Endothelial cell of umbilical vein (primary cell): Measurements from ENCODE around the gene DCK.

Experiments
- EZH2 ChIP-seq: IDR thresholded peaks from 2 replicates; pipeline ENCODE4 v1.6.1; 2012; ENCODE audit warnings: borderline replicate concordance, low read depth, mild to moderate bottlenecking, moderate library complexity, low read length, inconsistent platforms; ENCODE audit not compliant: severe bottlenecking
- FOS ChIP-seq: IDR thresholded peaks from 2 replicates; pipeline ENCODE4 v1.6.1; 2011; ENCODE audit warnings: mild to moderate bottlenecking, low read length, moderate library complexity, borderline replicate concordance; ENCODE audit not compliant: insufficient read depth
- GATA2 ChIP-seq: IDR thresholded peaks from 2 replicates; pipeline ENCODE4 v1.7.0; 2011; ENCODE audit warnings: low read depth, mild to moderate bottlenecking, moderate library complexity, mixed read lengths, low read length; ENCODE audit not compliant: insufficient read length, insufficient read depth
- POLR2A ChIP-seq: IDR thresholded peaks from 2 replicates; pipeline ENCODE4 v1.6.1; 2012; ENCODE audit warnings: low read depth, mild to moderate bottlenecking, control low read depth, low read length
- POLR2AphosphoS5 ChIP-seq: IDR thresholded peaks from 2 replicates; pipeline ENCODE4 v1.6.1; 2012; ENCODE audit warnings: low read depth, mild to moderate bottlenecking, control low read depth, low read length, moderate library complexity; ENCODE audit not compliant: insufficient read depth
- TF ChIP-seq, protein P1 (sequence below), 2 donors: IDR thresholded peaks; 1 replicate in 1 of 2; 2 replicates in 1 of 2; pipeline ENCODE4 v1.5.1; 2011; ENCODE audit warnings: low read length in 2 of 2, mild to moderate bottlenecking in 2 of 2, moderate library complexity in 2 of 2, control low read depth in 1 of 2, inconsistent platforms in 1 of 2, low read depth in 1 of 2; ENCODE audit not compliant: insufficient read depth in 1 of 2; ENCODE audit errors: extremely low read depth in 1 of 2
- TF ChIP-seq, protein P2 (sequence below): IDR thresholded peaks from 2 replicates; pipeline ENCODE4 v1.6.1; 2011; ENCODE audit not compliant: insufficient read depth, insufficient read length

DNA sequence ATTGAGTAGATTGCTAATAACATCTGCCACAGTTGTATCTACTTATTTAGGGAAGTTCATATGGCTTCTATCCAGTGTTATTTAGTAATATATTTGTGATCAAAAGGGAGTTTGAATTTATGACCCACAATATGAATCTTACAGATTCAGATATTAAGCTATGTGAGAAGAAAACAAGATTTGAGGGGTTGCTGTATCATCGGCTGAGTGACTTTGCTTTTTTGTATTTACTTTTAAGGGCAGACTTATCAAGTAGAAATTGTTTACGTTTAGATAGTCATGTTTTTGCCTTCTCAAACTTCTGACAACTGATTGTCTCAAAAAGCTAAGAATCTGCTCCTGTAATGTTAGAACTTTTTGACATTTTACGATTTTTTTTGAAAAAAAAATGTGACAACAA lies 17.2 kb upstream of the DCK start:
- TF ChIP-seq, protein P1, sequence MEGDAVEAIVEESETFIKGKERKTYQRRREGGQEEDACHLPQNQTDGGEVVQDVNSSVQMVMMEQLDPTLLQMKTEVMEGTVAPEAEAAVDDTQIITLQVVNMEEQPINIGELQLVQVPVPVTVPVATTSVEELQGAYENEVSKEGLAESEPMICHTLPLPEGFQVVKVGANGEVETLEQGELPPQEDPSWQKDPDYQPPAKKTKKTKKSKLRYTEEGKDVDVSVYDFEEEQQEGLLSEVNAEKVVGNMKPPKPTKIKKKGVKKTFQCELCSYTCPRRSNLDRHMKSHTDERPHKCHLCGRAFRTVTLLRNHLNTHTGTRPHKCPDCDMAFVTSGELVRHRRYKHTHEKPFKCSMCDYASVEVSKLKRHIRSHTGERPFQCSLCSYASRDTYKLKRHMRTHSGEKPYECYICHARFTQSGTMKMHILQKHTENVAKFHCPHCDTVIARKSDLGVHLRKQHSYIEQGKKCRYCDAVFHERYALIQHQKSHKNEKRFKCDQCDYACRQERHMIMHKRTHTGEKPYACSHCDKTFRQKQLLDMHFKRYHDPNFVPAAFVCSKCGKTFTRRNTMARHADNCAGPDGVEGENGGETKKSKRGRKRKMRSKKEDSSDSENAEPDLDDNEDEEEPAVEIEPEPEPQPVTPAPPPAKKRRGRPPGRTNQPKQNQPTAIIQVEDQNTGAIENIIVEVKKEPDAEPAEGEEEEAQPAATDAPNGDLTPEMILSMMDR (IDR thresholded peaks at IDR 0.05; ENCODE audit: extremely low read depth in 1 of 2, insufficient read depth in 1 of 2, low read depth in 1 of 2, low read length in 2 of 2): no peak
- no peak for TF ChIP-seq EZH2
- no peak for TF ChIP-seq POLR2A
- TF ChIP-seq, protein P2, sequence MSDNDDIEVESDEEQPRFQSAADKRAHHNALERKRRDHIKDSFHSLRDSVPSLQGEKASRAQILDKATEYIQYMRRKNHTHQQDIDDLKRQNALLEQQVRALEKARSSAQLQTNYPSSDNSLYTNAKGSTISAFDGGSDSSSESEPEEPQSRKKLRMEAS: no peak
- TF ChIP-seq POLR2AphosphoS5: no peak
- no peak for TF ChIP-seq GATA2
- TF ChIP-seq FOS: no peak
